Endothelial cell of umbilical vein (primary cell): ENCODE measurements around the gene CUX1. TPM values are rescaled to one million over a fixed set of nuclear protein-coding genes. Genes with fewer than 3 reads are reported as not detected.

Experiments
- BruUV-seq: library from RNA; stranded (reverse); fragments of 400-500 nt; replicated peaks from 2 replicates; lab custom pipeline; 2021; lab: Mats Ljungman, UMichigan
- CTCF ChIA-PET: fragments of 300-600, 350-600 bp; sonication (Branson Sonifier 250); formaldehyde crosslinking; loops from one replicate; lab custom pipeline; 2021; ENCODE audit warnings: antibody characterized with exemption, inconsistent platforms; lab: Charles Lee
- POLR2A ChIA-PET: fragments of 300-600, 350-600 bp; sonication (Branson Sonifier 250); formaldehyde crosslinking; loops from one replicate; lab custom pipeline; 2021; ENCODE audit warnings: antibody characterized with exemption, inconsistent platforms; lab: Charles Lee
- DNase-seq: peaks from one replicate; pipeline ENCODE4 v3.0.0-alpha.2; 2011; ENCODE audit warnings: low read depth, low spot score
- FAIRE-seq: peaks from 2 replicates; lab custom pipeline; 2011; peaks lifted over from hg19 to GRCh38; lab: Jason Lieb, UNC
- H2AFZ ChIP-seq: 2 replicates; pipeline ENCODE4 v1.6.0; 2012; ENCODE audit warnings: low read depth, low read length, control low read depth, inconsistent platforms
- H3K27ac ChIP-seq: 2 replicates; pipeline ENCODE4 v1.5.1; 2011; ENCODE audit warnings: low read depth, mild to moderate bottlenecking, control low read depth, low read length, moderate library complexity; ENCODE audit not compliant: insufficient read depth
- H3K27me3 ChIP-seq, 2 experiments: 2 replicates each; pipeline versions ENCODE4 v1.6.0 to v1.6.1; 2011; ENCODE audit warnings: low read length in 2 of 2, mixed read lengths in 1 of 2; ENCODE audit not compliant: control insufficient read depth in 2 of 2, insufficient read depth in 2 of 2
- H3K36me3 ChIP-seq, 2 experiments: 2 replicates in 1 of 2; 3 replicates in 1 of 2; pipeline ENCODE4 v1.5.1; 2011; ENCODE audit warnings: low read length in 2 of 2, mild to moderate bottlenecking in 1 of 2, moderate library complexity in 1 of 2; ENCODE audit not compliant: control insufficient read depth in 2 of 2, insufficient read depth in 2 of 2; ENCODE audit errors: extremely low read depth in 1 of 2
- H3K4me1 ChIP-seq: 3 replicates; pipeline ENCODE4 v1.5.1; 2011; ENCODE audit warnings: mild to moderate bottlenecking, low read length; ENCODE audit not compliant: control insufficient read depth, insufficient read depth; ENCODE audit errors: extremely low read depth
- H3K4me2 ChIP-seq: 2 replicates; pipeline ENCODE4 v1.6.1; 2011; ENCODE audit warnings: low read length, control low read depth, mixed read lengths; ENCODE audit not compliant: insufficient read depth
- H3K4me3 ChIP-seq, 3 experiments: fragments of 200-600 bp in 1 of 3; sonication (generic), shearing (Covaris generic) in 1 of 3; replicated peaks in 1 of 3; 2 replicates each; pipeline ENCODE4 v1.5.1; 2011 to 2016; ENCODE audit warnings: control low read depth in 3 of 3, low read length in 3 of 3, mild to moderate bottlenecking in 2 of 3, inconsistent platforms in 1 of 3, low read depth in 1 of 3, moderate library complexity in 1 of 3; ENCODE audit not compliant: insufficient read depth in 1 of 3
- H3K79me2 ChIP-seq: 2 replicates; pipeline ENCODE4 v1.6.0; 2012; ENCODE audit warnings: low read length, inconsistent platforms; ENCODE audit not compliant: control insufficient read depth, insufficient read depth
- H3K9ac ChIP-seq: replicated peaks from 2 replicates; pipeline ENCODE3; 2011; ENCODE audit warnings: low read length, control low read depth; ENCODE audit not compliant: insufficient read depth; ENCODE audit errors: extremely low read depth
- H3K9me1 ChIP-seq: replicated peaks from 3 replicates; pipeline ENCODE4 v1.6.0; 2011; ENCODE audit warnings: mild to moderate bottlenecking, low read length; ENCODE audit not compliant: control insufficient read depth, insufficient read depth; ENCODE audit errors: extremely low read depth
- H3K9me3 ChIP-seq: replicated peaks from 2 replicates; pipeline ENCODE4 v1.5.1; 2012; ENCODE audit warnings: low read length, inconsistent platforms; ENCODE audit not compliant: control insufficient read depth, insufficient read depth
- H4K20me1 ChIP-seq: replicated peaks from 2 replicates; pipeline ENCODE3; 2011; ENCODE audit warnings: mild to moderate bottlenecking, low read length; ENCODE audit not compliant: control insufficient read depth, insufficient read depth; ENCODE audit errors: extremely low read depth
- EZH2 ChIP-seq: IDR thresholded peaks from 2 replicates; pipeline ENCODE4 v1.6.1; 2012; ENCODE audit warnings: borderline replicate concordance, low read depth, mild to moderate bottlenecking, moderate library complexity, low read length, inconsistent platforms; ENCODE audit not compliant: severe bottlenecking
- FOS ChIP-seq: IDR thresholded peaks from 2 replicates; pipeline ENCODE4 v1.6.1; 2011; ENCODE audit warnings: mild to moderate bottlenecking, low read length, moderate library complexity, borderline replicate concordance; ENCODE audit not compliant: insufficient read depth
- GATA2 ChIP-seq: IDR thresholded peaks from 2 replicates; pipeline ENCODE4 v1.7.0; 2011; ENCODE audit warnings: low read depth, mild to moderate bottlenecking, moderate library complexity, mixed read lengths, low read length; ENCODE audit not compliant: insufficient read length, insufficient read depth
- JUN ChIP-seq: IDR thresholded peaks from 2 replicates; pipeline ENCODE4 v1.6.1; 2011; ENCODE audit warnings: borderline replicate concordance, low read depth; ENCODE audit not compliant: insufficient read length, insufficient read depth
- MAX ChIP-seq: IDR thresholded peaks from 2 replicates; pipeline ENCODE4 v1.6.1; 2011; ENCODE audit not compliant: insufficient read depth, insufficient read length
- MYC ChIP-seq: IDR thresholded peaks from one replicate; pipeline ENCODE4 v1.6.1; 2011; ENCODE audit warnings: mild to moderate bottlenecking, low read depth, low read length
- POLR2A ChIP-seq: IDR thresholded peaks from 2 replicates; pipeline ENCODE4 v1.6.1; 2012; ENCODE audit warnings: low read depth, mild to moderate bottlenecking, control low read depth, low read length
- POLR2AphosphoS5 ChIP-seq: IDR thresholded peaks from 2 replicates; pipeline ENCODE4 v1.6.1; 2012; ENCODE audit warnings: low read depth, mild to moderate bottlenecking, control low read depth, low read length, moderate library complexity; ENCODE audit not compliant: insufficient read depth
- dilution Hi-C: fragments of 300-500 bp; cut with MboI; formaldehyde crosslinking; loops from one replicate; pipeline ENCODE4 v1.15.0; 2019; ENCODE audit warnings: low sequenced_read_pairs; ENCODE audit not compliant: extremely low pct_ligation_motif_present
- intact Hi-C: fragments of 100-400 bp; cut with micrococcal nuclease; formaldehyde crosslinking; loops from one replicate; pipeline ENCODE4 v1.10.0; 2022
- polyA plus RNA-seq, 4 experiments: library from polyadenylated mRNA; depleted of rRNA in 3 of 4; stranded (reverse) in 3 of 4; unstranded in 1 of 4; fragments of >200 nt; gene quantifications; 2 replicates each; pipeline versions ENCODE4 v1.2.1 to v1.2.3, GENCODE V29; 2011 to 2012; ENCODE audit warnings: missing spikeins in 1 of 4
- total RNA-seq: library from RNA; stranded (reverse); gene quantifications from 2 replicates; pipeline ENCODE4 v1.2.3, GENCODE V29; 2021
- TF ChIP-seq, protein P1 (sequence below), 2 donors: IDR thresholded peaks; 1 replicate in 1 of 2; 2 replicates in 1 of 2; pipeline ENCODE4 v1.5.1; 2011; ENCODE audit warnings: low read length in 2 of 2, mild to moderate bottlenecking in 2 of 2, moderate library complexity in 2 of 2, control low read depth in 1 of 2, inconsistent platforms in 1 of 2, low read depth in 1 of 2; ENCODE audit not compliant: insufficient read depth in 1 of 2; ENCODE audit errors: extremely low read depth in 1 of 2

CUX1 gene
- total and polyA plus RNA-seq, 2 donors (not counting 3 experiments of a cell fraction or from before 2014, with no cell fraction given), result 13.8 to 49.8 TPM

DNA sequence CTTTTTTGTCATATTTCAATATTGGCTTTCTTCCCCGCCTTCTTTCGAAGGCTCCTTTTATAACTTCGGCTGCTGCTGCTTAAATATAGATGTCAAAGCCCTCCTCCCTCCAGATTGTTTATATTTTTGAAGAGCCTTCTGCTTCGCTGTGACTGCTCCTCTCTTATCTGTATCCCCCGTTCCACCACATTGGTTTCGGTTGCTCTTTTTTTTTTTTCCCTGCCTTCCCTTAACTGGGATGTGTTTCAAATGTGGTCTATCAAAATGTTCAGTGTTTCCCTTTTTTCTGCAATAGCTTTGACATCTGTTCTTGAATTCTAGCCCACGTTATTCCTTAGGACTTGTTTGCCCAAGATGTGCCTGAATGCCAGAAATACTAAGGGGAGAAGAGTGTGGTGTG lies 96.4 kb downstream of the CUX1 start:
- intact Hi-C loops (no loop called here), dilution Hi-C loops (no loop called here)
- no peaks in the 10 kb centered on the region for H3K9me1 ChIP-seq
- POLR2A ChIA-PET, result no interaction called here
- H3K4me3 ChIP-seq, result no peak overlapping the region
- CTCF ChIA-PET, result no interaction called here
- H4K20me1 ChIP-seq, result no peaks in the 10 kb centered on the region
- TF ChIP-seq MAX (no peak), JUN (no peak), FOS (no peak), POLR2AphosphoS5 (no peak), GATA2 (no peak), MYC (no peak)
- H3K4me1 ChIP-seq, result no peaks in the 10 kb centered on the region
- FAIRE-seq, result no peak
- H3K27ac ChIP-seq, result no peak overlapping the region
- peaks cover 4% of the 10 kb centered on the region for H3K79me2 ChIP-seq
- peaks cover 3% of the 10 kb centered on the region in 2 experiments for H3K36me3 ChIP-seq
- H3K9me3 ChIP-seq, result no peaks in the 10 kb centered on the region
- H3K4me2 ChIP-seq, result no peak overlapping the region
- no peak for DNase-seq
- no peaks in the 10 kb centered on the region for H3K27me3 ChIP-seq
- no peak overlapping the region for H3K9ac ChIP-seq
- H2AFZ ChIP-seq, result no peak overlapping the region
- no TSS peak for BruUV-seq

- Histone ChIP-seq H3K27ac (no peak overlapping the region), H3K4me2 (no peak overlapping the region), H4K20me1 (no peaks in the 10 kb centered on the region), H2AFZ (no peak overlapping the region), H3K9me1 (no peaks in the 10 kb centered on the region), H3K79me2 (peaks cover 4% of the 10 kb centered on the region), H3K36me3 (peaks cover 3 to 5% of the 10 kb centered on the region in 2 experiments), H3K4me3 (no peak overlapping the region), H3K27me3 (no peaks in the 10 kb centered on the region), H3K9me3 (no peaks in the 10 kb centered on the region), H3K9ac (no peak overlapping the region), H3K4me1 (no peaks in the 10 kb centered on the region)
- no TSS peak for BruUV-seq
- intact Hi-C loops, result no loop called here
- no peak for DNase-seq
- ChIA-PET POLR2A (no interaction called here), CTCF (interaction anchor here (1.1 kb wide), 1 partner anchor 25 kb away, joined by 3 read pairs; no protein-coding TSS in a partner anchor)
- dilution Hi-C loops, result no loop called here
- no peak for FAIRE-seq
- TF ChIP-seq, protein P1, sequence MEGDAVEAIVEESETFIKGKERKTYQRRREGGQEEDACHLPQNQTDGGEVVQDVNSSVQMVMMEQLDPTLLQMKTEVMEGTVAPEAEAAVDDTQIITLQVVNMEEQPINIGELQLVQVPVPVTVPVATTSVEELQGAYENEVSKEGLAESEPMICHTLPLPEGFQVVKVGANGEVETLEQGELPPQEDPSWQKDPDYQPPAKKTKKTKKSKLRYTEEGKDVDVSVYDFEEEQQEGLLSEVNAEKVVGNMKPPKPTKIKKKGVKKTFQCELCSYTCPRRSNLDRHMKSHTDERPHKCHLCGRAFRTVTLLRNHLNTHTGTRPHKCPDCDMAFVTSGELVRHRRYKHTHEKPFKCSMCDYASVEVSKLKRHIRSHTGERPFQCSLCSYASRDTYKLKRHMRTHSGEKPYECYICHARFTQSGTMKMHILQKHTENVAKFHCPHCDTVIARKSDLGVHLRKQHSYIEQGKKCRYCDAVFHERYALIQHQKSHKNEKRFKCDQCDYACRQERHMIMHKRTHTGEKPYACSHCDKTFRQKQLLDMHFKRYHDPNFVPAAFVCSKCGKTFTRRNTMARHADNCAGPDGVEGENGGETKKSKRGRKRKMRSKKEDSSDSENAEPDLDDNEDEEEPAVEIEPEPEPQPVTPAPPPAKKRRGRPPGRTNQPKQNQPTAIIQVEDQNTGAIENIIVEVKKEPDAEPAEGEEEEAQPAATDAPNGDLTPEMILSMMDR (IDR thresholded peaks at IDR 0.05; ENCODE audit: extremely low read depth in 1 of 2, insufficient read depth in 1 of 2, low read depth in 1 of 2, low read length in 2 of 2), result no peak
- no peak for TF ChIP-seq MAX
- TF ChIP-seq POLR2A, result no peak
- no peak for TF ChIP-seq POLR2AphosphoS5
- no peak for TF ChIP-seq FOS
- no peak for TF ChIP-seq MYC
- no peak for TF ChIP-seq GATA2
- no peak for TF ChIP-seq JUN
- no peak for TF ChIP-seq EZH2
Measured at GRCh38 chr7:101915000-101915399, 97.6 kb downstream of the CUX1 start.
